Activated B cell treated with CpG ODN at 0.5 μM for 24 hours (primary cell): ENCODE measurements around the gene NEURL1B. TPM values are rescaled to one million over a fixed set of nuclear protein-coding genes. Genes with fewer than 3 reads are reported as not detected.

ENCODE experiments used
- ATAC-seq: fragments of 200-7000 bp; cut with Tn5 transposase; one replicate; pipeline ENCODE4 v1.10.0; 2021; ENCODE audit warnings: low read depth, mild to moderate bottlenecking, moderate library complexity
- CTCF ChIA-PET: fragments of 350-600 bp; sonication (Branson Sonifier 250); formaldehyde crosslinking; loops from one replicate; lab custom pipeline; 2021; ENCODE audit warnings: antibody characterized with exemption; lab: Charles Lee
- POLR2A ChIA-PET: fragments of 350-600 bp; sonication (Branson Sonifier 250); formaldehyde crosslinking; loops from one replicate; lab custom pipeline; 2021; ENCODE audit warnings: antibody characterized with exemption; lab: Charles Lee
- DNase-seq: peaks from one replicate; pipeline ENCODE4 v3.0.0; 2022
- H3K27ac Mint-ChIP-seq: one replicate; pipeline ENCODE4 v1.8.0; 2020; ENCODE audit warnings: mixed read lengths
- H3K27me3 Mint-ChIP-seq: one replicate; pipeline ENCODE4 v1.8.0; 2021; ENCODE audit warnings: mixed read lengths
- H3K36me3 Mint-ChIP-seq: one replicate; pipeline ENCODE4 v1.8.0; 2021; ENCODE audit warnings: low read depth, mixed read lengths
- H3K4me1 Mint-ChIP-seq: one replicate; pipeline ENCODE4 v1.8.0; 2021; ENCODE audit warnings: mixed read lengths
- H3K4me3 Mint-ChIP-seq: one replicate; pipeline ENCODE4 v1.8.0; 2020; ENCODE audit warnings: mild to moderate bottlenecking, mixed read lengths
- H3K9me3 Mint-ChIP-seq: one replicate; pipeline ENCODE4 v1.8.0; 2020; ENCODE audit warnings: mixed read lengths
- CTCF ChIP-seq: fragments of 200-600 bp; IDR thresholded peaks from one replicate; pipeline ENCODE4 v1.8.0; 2022; ENCODE audit warnings: antibody characterized with exemption, mild to moderate bottlenecking
- intact Hi-C: fragments of 100-400 bp; cut with micrococcal nuclease; formaldehyde crosslinking; loops from one replicate; pipeline ENCODE4 v1.15.1; 2024
- total RNA-seq: library from RNA; stranded (reverse); gene quantifications from 2 replicates; pipeline ENCODE4 v1.2.3, GENCODE V29; 2022

The NEURL1B gene
- total RNA-seq, 1 donor from 2014 or later, result 0.09 TPM

- Mint-ChIP-seq H3K27me3 (peaks cover 3% of the 10 kb centered on the region), H3K4me1 (no peaks in the 10 kb centered on the region), H3K9me3 (no peaks in the 10 kb centered on the region), H3K27ac (no peak overlapping the region), H3K4me3 (no peak overlapping the region), H3K36me3 (no peaks in the 10 kb centered on the region)
- DNase-seq (no peak), ATAC-seq (no peak)
- CTCF ChIA-PET, result interaction anchor here (1.2 kb wide), 1 partner anchor 9 kb away, joined by 5 read pairs; no protein-coding TSS in a partner anchor
- no peak for TF ChIP-seq CTCF
- POLR2A ChIA-PET, result interaction anchor here (1.5 kb wide), 1 partner anchor 48 kb away, joined by 3 read pairs; no protein-coding TSS in a partner anchor
- intact Hi-C loops, result no loop called here
Observed at GRCh38 chr5:172723508-172723907, 82.4 kb downstream of the NEURL1B start.

- POLR2A ChIA-PET, result interaction anchor here (1.5 kb wide), 1 partner anchor 47 kb away, joined by 3 read pairs; no protein-coding TSS in a partner anchor
- no peak for DNase-seq
- peaks cover 3% of the 10 kb centered on the region for H3K27me3 Mint-ChIP-seq
- H3K4me1 Mint-ChIP-seq, result no peaks in the 10 kb centered on the region
- no peak overlapping the region for H3K4me3 Mint-ChIP-seq
- no peak overlapping the region for H3K27ac Mint-ChIP-seq
- H3K36me3 Mint-ChIP-seq, result no peaks in the 10 kb centered on the region
- H3K9me3 Mint-ChIP-seq, result no peaks in the 10 kb centered on the region
- no peak for TF ChIP-seq CTCF
- intact Hi-C loops, result no loop called here
- CTCF ChIA-PET, result interaction anchor here (1.2 kb wide), 2 partner anchors 10 to 46 kb away, joined by 4 to 5 read pairs; partner anchors contain the start of gene DUSP1
- ATAC-seq, result no peak
Observed at GRCh38 chr5:172724242-172725183, 83.5 kb downstream of the NEURL1B start.

GRCh38 chr5:172725273-172725672, 84.2 kb downstream of the NEURL1B start:
- intact Hi-C loops, result no loop called here
- Mint-ChIP-seq H3K9me3 (no peaks in the 10 kb centered on the region), H3K27ac (no peak overlapping the region), H3K4me3 (no peak overlapping the region), H3K27me3 (peaks cover 3% of the 10 kb centered on the region), H3K36me3 (no peaks in the 10 kb centered on the region), H3K4me1 (no peaks in the 10 kb centered on the region)
- ATAC-seq, result no peak
- TF ChIP-seq CTCF, result no peak
- CTCF ChIA-PET, result interaction anchor here (1.2 kb wide), 1 partner anchor 45 kb away, joined by 4 read pairs; the partner anchor contains the start of gene DUSP1
- DNase-seq, result no peak
- POLR2A ChIA-PET, result no interaction called here

GRCh38 chr5:172725785-172726184, 84.7 kb downstream of the NEURL1B start:
- ATAC-seq, result no peak
- intact Hi-C loops, result no loop called here
- Mint-ChIP-seq H3K27me3 (peaks cover 3% of the 10 kb centered on the region), H3K4me3 (no peak overlapping the region), H3K27ac (no peak overlapping the region), H3K36me3 (no peaks in the 10 kb centered on the region), H3K9me3 (no peaks in the 10 kb centered on the region), H3K4me1 (no peaks in the 10 kb centered on the region)
- POLR2A ChIA-PET, result no interaction called here
- CTCF ChIA-PET, result no interaction called here
- no peak for DNase-seq
- TF ChIP-seq CTCF, result no peak

- DNase-seq, result no peak
Observed at GRCh38 chr5:172726966-172727365, 85.9 kb downstream of the NEURL1B start.

More at GRCh38 chr5:172726966-172727365, 85.9 kb downstream of the NEURL1B start:
- Mint-ChIP-seq H3K27ac (no peak overlapping the region), H3K27me3 (peaks cover 3% of the 10 kb centered on the region), H3K36me3 (no peaks in the 10 kb centered on the region), H3K4me1 (peaks cover 6% of the 10 kb centered on the region), H3K9me3 (no peaks in the 10 kb centered on the region), H3K4me3 (no peak overlapping the region)
- intact Hi-C loops, result no loop called here
- ChIA-PET POLR2A (no interaction called here), CTCF (no interaction called here)
- no peak for ATAC-seq
- no peak for TF ChIP-seq CTCF
